ENCODE data around the gene PRR16. TPM values are rescaled to one million over a fixed set of nuclear protein-coding genes. Genes with fewer than 3 reads are reported as not detected.

The PRR16 gene
- total and polyA plus RNA-seq, 2 experiments from 2014 or later: 15.3 to 16.1 TPM

DNA sequence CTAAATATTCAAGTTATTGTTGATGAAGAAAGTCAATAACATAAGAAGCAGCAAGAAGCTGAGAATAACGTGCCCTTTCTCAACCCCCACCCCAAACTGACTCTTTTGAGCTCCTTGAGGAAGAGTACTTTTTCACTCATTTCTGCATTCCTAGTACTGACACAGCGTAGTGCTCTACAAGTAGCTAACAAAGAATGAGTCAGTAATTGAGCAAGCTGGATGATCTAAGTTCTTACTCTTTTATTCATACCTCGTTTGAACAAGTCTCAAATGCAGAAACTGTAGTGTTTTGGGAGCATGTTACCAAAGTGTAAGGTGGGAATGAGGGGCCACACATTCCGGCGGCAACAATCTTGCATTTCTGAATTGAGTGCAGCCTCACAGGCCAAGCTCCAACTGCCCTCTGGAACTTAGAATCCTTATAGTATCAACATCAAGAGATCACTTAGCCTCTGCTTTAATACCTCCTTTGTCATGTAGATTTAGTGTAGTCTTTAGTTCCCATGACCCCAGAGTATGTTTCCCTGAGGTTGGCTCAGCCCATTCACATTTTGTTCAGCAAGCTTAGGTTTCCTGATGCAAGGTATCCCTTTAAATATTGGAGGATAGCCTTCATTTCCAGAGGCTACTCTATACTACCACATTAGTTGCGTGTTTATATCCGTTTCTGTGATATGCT is 152.0 kb downstream of the PRR16 start:
- no peaks in the 10 kb centered on the region for H3K9me2 ChIP-seq (replicated peaks; ENCODE audit: insufficient read depth)
- DNase-seq (ENCODE audit: low spot score): no peak
- H3K79me2 ChIP-seq: no peaks in the 10 kb centered on the region
- H3K4me1 ChIP-seq (ENCODE audit: insufficient read depth): no peaks in the 10 kb centered on the region
- no peaks in the 10 kb centered on the region for H3K9me3 ChIP-seq (ENCODE audit: low read depth)
- 70% methylated on average over 7 of the region's 7 CpGs for WGBS (ENCODE audit: low lambda C conversion rate, missing lambda C conversion rate)
- no peak overlapping the region for H3K27ac ChIP-seq
- H4K20me1 ChIP-seq (ENCODE audit: insufficient read depth, poor library complexity, severe bottlenecking): no peaks in the 10 kb centered on the region
- no peak overlapping the region for H3K4me3 ChIP-seq
- H2AFZ ChIP-seq: no peak overlapping the region
- no peaks in the 10 kb centered on the region for H3K36me3 ChIP-seq (replicated peaks; ENCODE audit: insufficient read depth, low read depth)
- no peak for TF ChIP-seq CTCF (IDR thresholded peaks at IDR 0.05; ENCODE audit: poor library complexity)
- TF ChIP-seq EZH2 (IDR thresholded peaks at IDR 0.05; ENCODE audit: borderline replicate concordance): no peak
- TF ChIP-seq EZH2phosphoT487 (IDR thresholded peaks at IDR 0.05; ENCODE audit: low read depth, severe bottlenecking, unreplicated experiment): no peak
- no peak overlapping the region for H3K4me2 ChIP-seq
- no peaks in the 10 kb centered on the region for H3K27me3 ChIP-seq

DNA sequence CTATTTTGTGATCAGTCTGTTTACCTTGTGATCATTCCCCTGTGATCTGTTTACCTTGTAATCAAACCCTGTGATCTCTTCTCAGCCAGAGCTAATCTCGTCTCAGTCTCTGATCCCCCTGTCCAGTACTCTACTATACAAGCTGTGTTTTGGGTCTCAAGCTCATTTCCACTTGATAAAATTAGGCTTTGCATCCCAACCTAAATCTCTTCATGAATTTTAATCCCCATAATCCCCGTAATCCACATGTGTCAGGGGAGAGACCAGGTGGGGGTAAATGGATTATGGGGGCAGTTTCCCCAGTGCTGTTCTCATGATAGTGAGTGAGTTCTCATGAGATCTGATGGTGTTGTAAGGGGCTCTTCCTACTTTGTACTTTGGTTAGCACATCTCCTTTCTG is 157.2 kb downstream of the PRR16 start:
- no peak for DNase-seq (ENCODE audit: low spot score)
- Histone ChIP-seq H3K36me3 (replicated peaks; ENCODE audit: insufficient read depth, low read depth) (no peaks in the 10 kb centered on the region), H3K4me3 (no peak overlapping the region), H3K9me3 (ENCODE audit: low read depth) (no peaks in the 10 kb centered on the region), H4K20me1 (ENCODE audit: insufficient read depth, poor library complexity, severe bottlenecking) (no peaks in the 10 kb centered on the region), H3K27ac (no peak overlapping the region), H3K4me1 (ENCODE audit: insufficient read depth) (no peaks in the 10 kb centered on the region), H3K4me2 (no peak overlapping the region), H3K79me2 (no peaks in the 10 kb centered on the region), H3K9me2 (replicated peaks; ENCODE audit: insufficient read depth) (no peaks in the 10 kb centered on the region), H3K27me3 (no peaks in the 10 kb centered on the region), H2AFZ (no peak overlapping the region)
- no peak for TF ChIP-seq CTCF (IDR thresholded peaks at IDR 0.05; ENCODE audit: poor library complexity)
- no peak for TF ChIP-seq EZH2phosphoT487 (IDR thresholded peaks at IDR 0.05; ENCODE audit: low read depth, severe bottlenecking, unreplicated experiment)
- TF ChIP-seq EZH2 (IDR thresholded peaks at IDR 0.05; ENCODE audit: borderline replicate concordance): no peak
- WGBS (ENCODE audit: low lambda C conversion rate, missing lambda C conversion rate): 57% methylated on average over 2 of the region's 2 CpGs

DNA sequence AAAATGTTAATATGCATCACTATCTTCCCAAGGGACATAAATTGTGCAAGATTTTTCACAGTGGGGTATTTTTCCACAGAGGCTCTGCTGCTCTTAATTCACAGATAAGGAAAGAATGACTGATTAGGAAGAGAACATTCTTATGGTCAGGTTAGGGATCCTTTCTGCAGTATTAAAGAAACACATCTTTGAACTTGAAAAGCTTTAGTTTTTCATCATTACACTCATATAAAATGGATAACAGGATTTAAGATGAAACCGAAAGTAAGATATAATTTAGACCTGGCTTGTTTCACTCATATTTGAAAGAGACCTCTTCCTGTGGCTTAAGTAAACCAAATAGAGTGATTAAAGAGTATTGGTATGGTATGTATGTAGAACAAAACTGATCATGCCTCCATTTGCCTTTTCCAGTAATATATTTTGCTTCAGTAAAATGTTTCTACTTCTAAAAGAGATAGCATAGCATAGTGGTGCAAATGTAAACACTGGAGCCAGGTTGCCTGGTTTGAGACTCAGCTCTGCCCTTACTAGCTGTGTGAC is 160.0 kb downstream of the PRR16 start:
- Histone ChIP-seq H3K9me3 (ENCODE audit: low read depth) (no peaks in the 10 kb centered on the region), H3K4me2 (peak overlapping the region; percentile 43), H3K4me3 (no peak overlapping the region), H3K79me2 (no peaks in the 10 kb centered on the region), H3K27ac (no peak overlapping the region), H3K27me3 (no peaks in the 10 kb centered on the region), H4K20me1 (ENCODE audit: insufficient read depth, poor library complexity, severe bottlenecking) (no peaks in the 10 kb centered on the region), H3K9me2 (replicated peaks; ENCODE audit: insufficient read depth) (no peaks in the 10 kb centered on the region), H3K36me3 (replicated peaks; ENCODE audit: insufficient read depth, low read depth) (no peaks in the 10 kb centered on the region), H2AFZ (no peak overlapping the region), H3K4me1 (ENCODE audit: insufficient read depth) (no peaks in the 10 kb centered on the region)
- DNase-seq (ENCODE audit: low spot score): no peak
- WGBS (ENCODE audit: low lambda C conversion rate, missing lambda C conversion rate): 65% methylated on average over 1 of the region's 1 CpG
- TF ChIP-seq CTCF (IDR thresholded peaks at IDR 0.05; ENCODE audit: poor library complexity) (no peak), EZH2 (IDR thresholded peaks at IDR 0.05; ENCODE audit: borderline replicate concordance) (no peak), EZH2phosphoT487 (IDR thresholded peaks at IDR 0.05; ENCODE audit: low read depth, severe bottlenecking, unreplicated experiment) (no peak)
